A549 (cell line): ENCODE measurements around the gene OPCML. TPM values are rescaled to one million over a fixed set of nuclear protein-coding genes. Genes with fewer than 3 reads are reported as not detected.

Experiments used
- ATAC-seq, 2 experiments: fragments of 200-7000 bp in 1 of 2; fragments of >200 bp in 1 of 2; cut with Nextera tagmentation in 1 of 2; cut with Tn5 transposase in 1 of 2; 3 replicates each; pipeline versions ENCODE4 v1.8.0 to v1.9.1; 2018 to 2020; ENCODE audit warnings: mild to moderate bottlenecking in 1 of 2, moderate library complexity in 1 of 2
- CTCF ChIA-PET: fragments of 300-600 bp; sonication (Branson Sonifier 250); formaldehyde crosslinking; extraction: SDS; loops from one replicate; lab custom pipeline; 2021; ENCODE audit warnings: antibody characterized with exemption, inconsistent platforms; lab: Yijun Ruan, JAX
- POLR2A ChIA-PET: fragments of 350-600 bp; formaldehyde crosslinking; extraction: SDS; loops from one replicate; lab custom pipeline; 2021; ENCODE audit warnings: antibody characterized with exemption, inconsistent platforms; lab: Yijun Ruan, JAX
- DNase-seq, 2 experiments: peaks; one replicate each; pipeline versions ENCODE4 v3.0.0 to v3.0.0-alpha.2; 2011 to 2016; ENCODE audit warnings: low read depth in 1 of 2, low spot score in 1 of 2
- FAIRE-seq: peaks from 2 replicates; lab custom pipeline; 2011; peaks lifted over from hg19 to GRCh38; lab: Jason Lieb, UNC
- H3K27ac ChIP-seq, 2 experiments: fragments of >200 bp; sonication (Bioruptor Twin); formaldehyde crosslinking; 3 replicates each; pipeline ENCODE4 v1.5.1; 2016 to 2017
- H3K4me1 ChIP-seq: fragments of >200 bp; sonication (Bioruptor Twin); formaldehyde crosslinking; 3 replicates; pipeline ENCODE4 v1.6.1; 2016
- H3K4me2 ChIP-seq: fragments of >200 bp; sonication (Bioruptor Twin); formaldehyde crosslinking; 3 replicates; pipeline ENCODE4 v1.6.1; 2016
- H3K4me3 ChIP-seq: fragments of >200 bp; sonication (Bioruptor Twin); formaldehyde crosslinking; 3 replicates; pipeline ENCODE4 v1.5.1; 2016
- H3K9me3 ChIP-seq: fragments of >200 bp; sonication (Bioruptor Twin); formaldehyde crosslinking; 3 replicates; pipeline ENCODE4 v1.6.1; 2016
- ATOH8 ChIP-seq: fragments of 250-450 bp; sonication (Bioruptor Pico); IDR thresholded peaks from 2 replicates; pipeline ENCODE4 v1.5.0; 2020; ENCODE audit warnings: low read depth, mild to moderate bottlenecking, moderate library complexity
- CBX8 ChIP-seq: fragments of 200-600 bp; sonication (generic); IDR thresholded peaks from 2 replicates; pipeline ENCODE4 v1.6.1; 2016
- CHD4 ChIP-seq: fragments of 200-600 bp; sonication (generic); IDR thresholded peaks from 2 replicates; pipeline ENCODE4 v1.6.1; 2016; ENCODE audit warnings: antibody characterized with exemption, mild to moderate bottlenecking, borderline replicate concordance
- EHMT2 ChIP-seq: fragments of 200-600 bp; sonication (generic); IDR thresholded peaks from 2 replicates; pipeline ENCODE4 v1.6.1; 2016; ENCODE audit warnings: antibody characterized with exemption, low read depth, mild to moderate bottlenecking, moderate library complexity
- ELK1 ChIP-seq: fragments of 150-350 bp; IDR thresholded peaks from 2 replicates; pipeline ENCODE4 v1.6.1; 2014; ENCODE audit warnings: low read depth, mild to moderate bottlenecking, low read length
- EP300 ChIP-seq, 2 experiments: fragments of >200 bp; sonication (Bioruptor Twin); formaldehyde crosslinking; IDR thresholded peaks; 2 replicates in 1 of 2; 3 replicates in 1 of 2; pipeline ENCODE4 v1.6.1; 2016 to 2017
- ESRRA ChIP-seq: fragments of 150-350 bp; IDR thresholded peaks from 2 replicates; pipeline ENCODE4 v1.6.1; 2014; ENCODE audit warnings: mild to moderate bottlenecking, low read length, borderline replicate concordance
- FOXS1 ChIP-seq: fragments of 250-450 bp; sonication (Bioruptor Pico); IDR thresholded peaks from 2 replicates; pipeline ENCODE4 v1.5.0; 2020; ENCODE audit warnings: mild to moderate bottlenecking, moderate library complexity
- HDAC2 ChIP-seq: fragments of 200-600 bp; sonication (generic); IDR thresholded peaks from 2 replicates; pipeline ENCODE4 v1.6.1; 2016
- HOXA7 ChIP-seq: fragments of 250-450 bp; sonication (Bioruptor Pico); IDR thresholded peaks from 2 replicates; pipeline ENCODE4 v1.5.0; 2020; ENCODE audit warnings: mild to moderate bottlenecking, moderate library complexity
- JUN ChIP-seq, 2 experiments: fragments of >200 bp; sonication (Bioruptor Twin); formaldehyde crosslinking; IDR thresholded peaks; 2 replicates in 1 of 2; 3 replicates in 1 of 2; pipeline ENCODE4 v1.6.1; 2016 to 2017
- MAX ChIP-seq: IDR thresholded peaks from 2 replicates; pipeline ENCODE4 v1.6.1; 2012
- MAZ ChIP-seq: fragments of 150-350 bp; IDR thresholded peaks from 2 replicates; pipeline ENCODE4 v1.6.1; 2014; ENCODE audit warnings: antibody characterized with exemption, low read depth, low read length, borderline replicate concordance
- NR3C1 ChIP-seq: fragments of >200 bp; sonication (Bioruptor Twin); formaldehyde crosslinking; IDR thresholded peaks from 3 replicates; pipeline ENCODE4 v1.6.1; 2017
- POLR2A ChIP-seq: IDR thresholded peaks from 2 replicates; pipeline ENCODE4 v1.6.1; 2012; ENCODE audit warnings: mild to moderate bottlenecking, low read length
- RAD21 ChIP-seq, 2 experiments: fragments of >200 bp in 1 of 2; sonication (Bioruptor Twin) in 1 of 2; formaldehyde crosslinking in 1 of 2; IDR thresholded peaks in 1 of 2; conservative IDR thresholded peaks in 1 of 2; 2 replicates in 1 of 2; 3 replicates in 1 of 2; pipeline ENCODE4 v1.6.1; 2012 to 2018; ENCODE audit warnings: inconsistent platforms in 1 of 2
- RCOR1 ChIP-seq: fragments of 150-350 bp; IDR thresholded peaks from 2 replicates; pipeline ENCODE4 v1.6.1; 2014; ENCODE audit warnings: antibody characterized with exemption, low read length, low read depth
- RNF2 ChIP-seq: fragments of 200-600 bp; sonication (generic); IDR thresholded peaks from 2 replicates; pipeline ENCODE4 v1.6.1; 2016; ENCODE audit warnings: low read depth, mild to moderate bottlenecking, antibody characterized with exemption, moderate library complexity, borderline replicate concordance
- SMC3 ChIP-seq: fragments of >200 bp; sonication (Bioruptor Twin); formaldehyde crosslinking; IDR thresholded peaks from 3 replicates; pipeline ENCODE4 v1.6.1; 2018; ENCODE audit warnings: inconsistent platforms
- ZC3H11A ChIP-seq: fragments of 450-650 bp; IDR thresholded peaks from 2 replicates; pipeline ENCODE4 v1.6.1; 2014; ENCODE audit warnings: antibody characterized with exemption, mild to moderate bottlenecking
- ZSCAN20 ChIP-seq: fragments of 250-450 bp; sonication (Bioruptor Pico); IDR thresholded peaks from 2 replicates; pipeline ENCODE4 v1.8.0; 2022; ENCODE audit warnings: mild to moderate bottlenecking, moderate library complexity
- WGBS: methylation state at CpG from one replicate; pipeline ENCODE4 v1.1.6; 2017; ENCODE audit errors: missing lambda C conversion rate; 5-methylcytosine and 5-hydroxymethylcytosine counted together
- polyA plus RNA-seq, 4 experiments: library from polyadenylated mRNA; depleted of rRNA in 3 of 4; stranded (reverse); fragments of >200 nt; fragmentation: RNase III in 1 of 4; extraction: RNeasy Plus Mini Kit Qiagen cat#74134 plus additional on column Dnase treatment in 1 of 4; gene quantifications; 2 replicates in 3 of 4; 3 replicates in 1 of 4; pipeline ENCODE4 v1.2.3, GENCODE V29; 2011 to 2017
- TF ChIP-seq, protein P1 (sequence below): fragments of >200 bp; sonication (Bioruptor Twin); formaldehyde crosslinking; IDR thresholded peaks from 3 replicates; pipeline ENCODE4 v1.5.1; 2016

The OPCML gene
- polyA plus RNA-seq, 2 of the 4 experiments (the other 2 are of a cell fraction): not detected

DNA sequence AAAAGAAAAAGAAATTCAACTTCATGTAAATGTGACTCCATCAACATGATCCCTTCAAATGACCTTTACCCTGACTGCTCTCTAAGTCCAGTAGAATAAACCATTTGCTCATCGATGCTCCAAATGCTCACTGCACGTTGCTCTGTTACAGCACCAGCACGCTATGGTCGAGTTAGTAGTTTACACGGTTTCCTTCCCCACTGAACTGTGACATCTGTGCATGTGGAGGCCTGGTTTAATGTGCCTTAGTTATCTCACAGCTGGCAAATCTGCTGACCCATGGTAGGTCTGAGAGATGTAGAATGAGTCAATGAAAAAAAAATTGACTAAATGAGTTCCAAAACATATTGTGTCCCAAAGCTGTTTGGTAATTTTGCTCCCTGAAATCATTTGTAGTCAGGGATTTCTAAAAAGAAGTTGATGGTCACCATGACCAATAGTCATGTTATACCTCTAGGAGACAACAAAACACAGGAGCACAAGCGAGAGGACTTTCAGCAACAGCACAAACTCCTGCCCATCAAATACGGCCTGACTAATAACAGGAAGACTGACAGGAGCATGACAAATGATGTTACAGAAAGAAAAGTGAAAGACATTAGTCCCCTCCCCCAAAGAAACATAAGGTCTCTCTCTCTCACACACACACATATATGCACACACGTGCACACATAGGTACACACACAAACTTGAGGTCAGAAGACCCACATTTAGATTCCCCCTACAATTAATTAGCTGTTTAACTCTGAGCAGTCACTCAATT lies 624.5 kb downstream of the OPCML start:
- Histone ChIP-seq H3K4me1 (no peaks in the 10 kb centered on the region), H3K9me3 (no peaks in the 10 kb centered on the region), H3K4me3 (no peak overlapping the region), H3K4me2 (no peak overlapping the region), H3K27ac (no peak overlapping the region)
- DNase-seq (no peak), ATAC-seq (no peak), FAIRE-seq (no peak)
- WGBS: 7% methylated on average over 8 of the region's 8 CpGs
- POLR2A ChIA-PET: no interaction called here
- TF ChIP-seq SMC3: no peak
- no peak for TF ChIP-seq NR3C1
- no peak for TF ChIP-seq ATOH8
- no peak for TF ChIP-seq POLR2A
- TF ChIP-seq RAD21 (conservative IDR thresholded peaks at IDR 0.05 in 1 of 2, IDR thresholded peaks at IDR 0.05 in 1 of 2): no peak
- TF ChIP-seq ELK1: no peak
- no peak for TF ChIP-seq ZSCAN20 (CRISPR knock-in tag)
- TF ChIP-seq MAX: no peak
- no peak for TF ChIP-seq ESRRA
- TF ChIP-seq HOXA7 (CRISPR knock-in tag): no peak
- TF ChIP-seq, protein P1, sequence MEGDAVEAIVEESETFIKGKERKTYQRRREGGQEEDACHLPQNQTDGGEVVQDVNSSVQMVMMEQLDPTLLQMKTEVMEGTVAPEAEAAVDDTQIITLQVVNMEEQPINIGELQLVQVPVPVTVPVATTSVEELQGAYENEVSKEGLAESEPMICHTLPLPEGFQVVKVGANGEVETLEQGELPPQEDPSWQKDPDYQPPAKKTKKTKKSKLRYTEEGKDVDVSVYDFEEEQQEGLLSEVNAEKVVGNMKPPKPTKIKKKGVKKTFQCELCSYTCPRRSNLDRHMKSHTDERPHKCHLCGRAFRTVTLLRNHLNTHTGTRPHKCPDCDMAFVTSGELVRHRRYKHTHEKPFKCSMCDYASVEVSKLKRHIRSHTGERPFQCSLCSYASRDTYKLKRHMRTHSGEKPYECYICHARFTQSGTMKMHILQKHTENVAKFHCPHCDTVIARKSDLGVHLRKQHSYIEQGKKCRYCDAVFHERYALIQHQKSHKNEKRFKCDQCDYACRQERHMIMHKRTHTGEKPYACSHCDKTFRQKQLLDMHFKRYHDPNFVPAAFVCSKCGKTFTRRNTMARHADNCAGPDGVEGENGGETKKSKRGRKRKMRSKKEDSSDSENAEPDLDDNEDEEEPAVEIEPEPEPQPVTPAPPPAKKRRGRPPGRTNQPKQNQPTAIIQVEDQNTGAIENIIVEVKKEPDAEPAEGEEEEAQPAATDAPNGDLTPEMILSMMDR: no peak
- TF ChIP-seq, all 56 proteins: peak for 0
- CTCF ChIA-PET: no interaction called here

DNA sequence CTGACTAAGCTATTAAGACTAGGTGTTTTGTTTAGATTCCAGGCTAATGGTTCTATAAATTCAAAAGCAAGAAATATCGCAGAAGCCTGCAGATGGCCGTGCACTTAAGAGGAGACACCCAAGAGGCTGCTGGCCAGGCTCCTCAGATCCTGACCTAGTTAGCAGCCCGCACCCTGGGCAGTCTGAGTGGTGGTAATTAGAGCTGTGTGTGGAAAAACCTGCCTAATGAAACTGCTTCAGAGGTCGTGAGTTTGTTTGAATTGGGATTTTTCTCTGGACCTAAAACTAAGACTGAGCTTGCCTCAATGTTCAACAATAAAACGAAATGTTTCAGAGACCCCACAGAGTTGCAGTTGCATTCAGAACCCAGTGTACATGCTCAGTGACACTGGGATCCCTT lies 627.7 kb downstream of the OPCML start:
- FAIRE-seq (no peak), ATAC-seq (no peak), DNase-seq (no peak)
- CTCF ChIA-PET: interaction anchor here (1.7 kb wide), 1 partner anchor 23 kb away, joined by 3 read pairs; no protein-coding TSS in a partner anchor
- no peak overlapping the region for H3K4me3 ChIP-seq
- H3K4me1 ChIP-seq: no peaks in the 10 kb centered on the region
- TF ChIP-seq JUN (IDR thresholded peaks at IDR 0.05) (no peak), CHD4 (no peak), RCOR1 (no peak), NR3C1 (no peak), ZC3H11A (no peak), HDAC2 (no peak), RNF2 (no peak), EP300 (IDR thresholded peaks at IDR 0.05) (no peak), FOXS1 (CRISPR knock-in tag) (no peak), ELK1 (no peak), EHMT2 (no peak), CBX8 (no peak), MAZ (no peak), MAX (no peak)
- TF ChIP-seq, protein P1: no peak
- no peak overlapping the region for H3K27ac ChIP-seq
- POLR2A ChIA-PET: no interaction called here
- H3K9me3 ChIP-seq: no peaks in the 10 kb centered on the region
- no peak overlapping the region for H3K4me2 ChIP-seq
- 6% methylated on average over 5 of the region's 5 CpGs for WGBS
